ENCODE measurements around the gene PRKAG1. TPM values are rescaled to one million over a fixed set of nuclear protein-coding genes. Genes with fewer than 3 reads are reported as not detected.

The PRKAG1 gene
- total RNA-seq, 4 donors from 2014 or later, result 55.9 to 79.9 (median 64.2) TPM

GRCh38 chr12:48956279-48957140, 62.1 kb downstream of the PRKAG1 start:
- Histone ChIP-seq H3K27me3 (peaks cover 7% of the 10 kb centered on the region), H3K4me1 (peaks cover 3 to 32% (median 18%) of the 10 kb centered on the region in 3 donors), H3K4me3 (peak overlapping the region; percentile 65 to 99), H3K27ac (peak overlapping the region; percentile 39 to 91 (median 87)), H3K36me3 (peaks cover 0 to 14% of the 10 kb centered on the region in 2 donors), H3K9me3 (no peaks in the 10 kb centered on the region)
- peak; percentile 92 for ATAC-seq
- 0% methylated on average over 1 to 13 of the region's 29 CpGs for WGBS, 2 donors (ENCODE audit: low coverage in 1 of 2)
- TF ChIP-seq CTCF (IDR thresholded peaks at IDR 0.05), result no peak
- no peak for TF ChIP-seq POLR2A (IDR thresholded peaks at IDR 0.05)
- peak; percentile 61 for TF ChIP-seq POLR2AphosphoS5 (IDR thresholded peaks at IDR 0.05)

- Histone ChIP-seq H3K4me3 (no peak overlapping the region), H3K9me3 (no peaks in the 10 kb centered on the region), H3K4me1 (peaks cover 3 to 32% (median 18%) of the 10 kb centered on the region in 3 donors), H3K36me3 (peaks cover 0 to 15% of the 10 kb centered on the region in 2 donors), H3K27ac (no peak overlapping the region), H3K27me3 (no peaks in the 10 kb centered on the region)
- TF ChIP-seq CTCF (IDR thresholded peaks at IDR 0.05), result no peak
- TF ChIP-seq EP300 (IDR thresholded peaks at IDR 0.05), result no peak
- TF ChIP-seq POLR2A (IDR thresholded peaks at IDR 0.05), result no peak
- TF ChIP-seq POLR2AphosphoS5 (IDR thresholded peaks at IDR 0.05), result no peak
- ATAC-seq, result no peak
- WGBS, 2 donors (ENCODE audit: low coverage in 1 of 2), result 58 to 81% methylated on average over 3 of the region's 3 CpGs
Measured at GRCh38 chr12:48954841-48955501, 63.6 kb downstream of the PRKAG1 start.

- no peak for ATAC-seq
- Histone ChIP-seq H3K9me3 (no peaks in the 10 kb centered on the region), H3K27ac (no peak overlapping the region), H3K4me3 (no peak overlapping the region), H3K4me1 (peaks cover 3 to 32% (median 18%) of the 10 kb centered on the region in 3 donors), H3K36me3 (peaks cover 0 to 24% of the 10 kb centered on the region in 2 donors), H3K27me3 (no peaks in the 10 kb centered on the region)
- WGBS, 2 donors (ENCODE audit: low coverage in 1 of 2), result 82 to 92% methylated on average over 2 to 3 of the region's 3 CpGs
- no peak for TF ChIP-seq POLR2A (IDR thresholded peaks at IDR 0.05)
Measured at GRCh38 chr12:48954061-48954460, 64.5 kb downstream of the PRKAG1 start.

GRCh38 chr12:48952691-48953090, 65.9 kb downstream of the PRKAG1 start:
- Histone ChIP-seq H3K4me3 (no peak overlapping the region), H3K36me3 (peaks cover 0 to 30% of the 10 kb centered on the region in 2 donors), H3K27me3 (no peaks in the 10 kb centered on the region), H3K27ac (no peak overlapping the region), H3K9me3 (no peaks in the 10 kb centered on the region), H3K4me1 (peaks cover 3 to 30% (median 17%) of the 10 kb centered on the region in 3 donors)
- no peak for TF ChIP-seq EP300 (IDR thresholded peaks at IDR 0.05)
- TF ChIP-seq POLR2A (IDR thresholded peaks at IDR 0.05), result no peak
- TF ChIP-seq POLR2AphosphoS5 (IDR thresholded peaks at IDR 0.05), result no peak
- no peak for TF ChIP-seq CTCF (IDR thresholded peaks at IDR 0.05)
- no peak for ATAC-seq
- 70 to 73% methylated on average over 4 of the region's 4 CpGs for WGBS, 2 donors (ENCODE audit: low coverage in 1 of 2)

Small RNA genes lying within 50 kb of the gene (small RNA-seq; reads per million reads assigned to genes)
- 0 reads per million in 4 donors for gene RNU6-940P

Other genes with a start within 250 kb of the PRKAG1 start
- 10 to 100 TPM; 21.9 to 33.0 (median 29.0) TPM for gene ADCY6, start 229.7 kb downstream of the PRKAG1 start, total RNA-seq
- gene CACNB3, start 200.3 kb downstream of the PRKAG1 start, total RNA-seq, result 10 to 100 TPM in 3 of 4 donors, 1 to 10 TPM in 1; 9.4 to 39.2 (median 30.1) TPM
- 10 to 100 TPM; 66.8 to 85.8 (median 73.0) TPM for gene DDX23, start 166.6 kb downstream of the PRKAG1 start, total RNA-seq
- gene RND1, start 152.9 kb downstream of the PRKAG1 start, total RNA-seq, result 1 to 10 TPM in 1 of 4 donors, under 1 TPM in 1, not detected in 2; 0.19 to 1.9 TPM
- 1 to 10 TPM; 3.4 to 8.3 (median 7.1) TPM for gene FKBP11, start 93.3 kb downstream of the PRKAG1 start, total RNA-seq
- 10 to 100 TPM; 52.6 to 91.6 (median 83.1) TPM for gene ARF3, start 61.3 kb downstream of the PRKAG1 start, total RNA-seq
- 1 to 10 TPM in 2 of 4 donors, under 1 TPM in 1, not detected in 1; 0.54 to 3.3 (median 1.2) TPM for gene WNT10B, start 47.0 kb downstream of the PRKAG1 start, total RNA-seq
- gene WNT1, start 40.5 kb downstream of the PRKAG1 start, total RNA-seq, result not detected
- not detected for gene DDN, start 19.4 kb downstream of the PRKAG1 start, total RNA-seq
- gene KMT2D, start 42.0 kb upstream of the PRKAG1 start, total RNA-seq, result 10 to 100 TPM; 23.6 to 75.0 (median 53.8) TPM
- under 1 TPM in 1 of 4 donors, not detected in 3; 0.35 TPM for gene RHEBL1, start 51.2 kb upstream of the PRKAG1 start, total RNA-seq
- gene DHH, start 76.0 kb upstream of the PRKAG1 start, total RNA-seq, result 1 to 10 TPM in 2 of 4 donors, under 1 TPM in 2; 0.54 to 1.2 (median 0.85) TPM
- gene LMBR1L, start 92.1 kb upstream of the PRKAG1 start, total RNA-seq, result 10 to 100 TPM; 17.6 to 77.5 (median 37.5) TPM
- 1,000 to 10,000 TPM in 1 of 4 donors, 100 to 1,000 TPM in 3; 568 to 1,050 (median 731) TPM for gene TUBA1B, start 112.6 kb upstream of the PRKAG1 start, total RNA-seq
- 1,000 to 10,000 TPM in 1 of 4 donors, 100 to 1,000 TPM in 3; 514 to 1,167 (median 639) TPM for gene TUBA1A, start 170.3 kb upstream of the PRKAG1 start, total RNA-seq
- gene TUBA1C, start 246.3 kb upstream of the PRKAG1 start, total RNA-seq, result 100 to 1,000 TPM; 122 to 210 (median 131) TPM

Data from gastroesophageal sphincter (tissue), 4 donors.